Neuronal stem cell (in vitro differentiated cells): ENCODE measurements around the gene ZDHHC13. TPM values are rescaled to one million over a fixed set of nuclear protein-coding genes. Genes with fewer than 3 reads are reported as not detected.

Experiments used
- DNase-seq: peaks from one replicate; pipeline ENCODE4 v3.0.0-alpha.2; 2013; ENCODE audit warnings: low spot score
- H2AFZ ChIP-seq: one replicate; pipeline ENCODE4 v1.6.1; 2013; ENCODE audit warnings: mild to moderate bottlenecking, low read length, inconsistent platforms
- H2AK5ac ChIP-seq: 2 replicates; pipeline ENCODE4 v1.6.1; 2013; ENCODE audit warnings: low read depth, mild to moderate bottlenecking, inconsistent platforms, low read length, moderate library complexity, mixed read lengths
- H2BK120ac ChIP-seq: 2 replicates; pipeline ENCODE4 v1.6.1; 2013; ENCODE audit warnings: low read depth, mild to moderate bottlenecking, inconsistent platforms, low read length, moderate library complexity, mixed read lengths
- H2BK12ac ChIP-seq: one replicate; pipeline ENCODE4 v1.6.1; 2013; ENCODE audit warnings: low read length, inconsistent platforms
- H2BK15ac ChIP-seq: 2 replicates; pipeline ENCODE4 v1.6.1; 2013; ENCODE audit warnings: mild to moderate bottlenecking, low read length, inconsistent platforms, mixed read lengths
- H2BK5ac ChIP-seq: one replicate; pipeline ENCODE4 v1.6.1; 2013; ENCODE audit warnings: inconsistent platforms, mild to moderate bottlenecking, low read length, moderate library complexity
- H3K14ac ChIP-seq: one replicate; pipeline ENCODE4 v1.6.1; 2013; ENCODE audit warnings: low read length, inconsistent platforms
- H3K18ac ChIP-seq: 2 replicates; pipeline ENCODE4 v1.6.1; 2013; ENCODE audit warnings: low read length, inconsistent platforms
- H3K23ac ChIP-seq: 2 replicates; pipeline ENCODE4 v1.6.1; 2013; ENCODE audit warnings: low read depth, mild to moderate bottlenecking, mixed read lengths, low read length, inconsistent platforms; ENCODE audit not compliant: poor library complexity
- H3K27ac ChIP-seq: replicated peaks from 3 replicates; pipeline ENCODE4 v1.5.1; 2013; ENCODE audit warnings: low read length, inconsistent platforms
- H3K27me3 ChIP-seq, 3 experiments: 2 replicates each; pipeline ENCODE4 v1.6.1; 2013; ENCODE audit warnings: low read length in 3 of 3, mild to moderate bottlenecking in 2 of 3, inconsistent platforms in 1 of 3, low read depth in 1 of 3, mixed read lengths in 1 of 3, moderate library complexity in 1 of 3; ENCODE audit not compliant: control insufficient read depth in 3 of 3, insufficient read depth in 3 of 3
- H3K36me3 ChIP-seq, 2 donors: replicated peaks in 1 of 2; 2 replicates each; pipeline ENCODE4 v1.6.1; 2013; ENCODE audit warnings: low read length in 2 of 2; ENCODE audit not compliant: control insufficient read depth in 2 of 2, insufficient read depth in 2 of 2
- H3K4ac ChIP-seq: 2 replicates; pipeline ENCODE4 v1.6.1; 2013; ENCODE audit warnings: inconsistent platforms, mild to moderate bottlenecking, low read length, moderate library complexity
- H3K4me1 ChIP-seq, 2 donors: 1 replicate in 1 of 2; 2 replicates in 1 of 2; pipeline ENCODE4 v1.6.1; 2013; ENCODE audit warnings: low read length in 2 of 2, low read depth in 1 of 2; ENCODE audit not compliant: control insufficient read depth in 2 of 2, insufficient read depth in 1 of 2
- H3K4me2 ChIP-seq: one replicate; pipeline ENCODE4 v1.6.1; 2013; ENCODE audit warnings: mild to moderate bottlenecking, low read length, inconsistent platforms; ENCODE audit not compliant: insufficient read depth, poor library complexity, severe bottlenecking
- H3K4me3 ChIP-seq, 2 donors: 2 replicates each; pipeline ENCODE4 v1.5.1; 2013; ENCODE audit warnings: low read length in 2 of 2, mild to moderate bottlenecking in 2 of 2, inconsistent platforms in 1 of 2, moderate library complexity in 1 of 2
- H3K79me1 ChIP-seq: one replicate; pipeline ENCODE4 v1.6.1; 2013; ENCODE audit warnings: low read depth, mild to moderate bottlenecking, inconsistent platforms, low read length, moderate library complexity
- H3K9ac ChIP-seq: one replicate; pipeline ENCODE4 v1.6.1; 2013; ENCODE audit warnings: mild to moderate bottlenecking, low read depth, low read length, inconsistent platforms; ENCODE audit not compliant: poor library complexity
- H3K9me3 ChIP-seq, 2 donors: replicated peaks in 1 of 2; 2 replicates each; pipeline versions ENCODE3 to v1.6.1; 2013; ENCODE audit warnings: low read length in 2 of 2, mild to moderate bottlenecking in 2 of 2, inconsistent platforms in 1 of 2, low read depth in 1 of 2, mixed read lengths in 1 of 2, moderate library complexity in 1 of 2; ENCODE audit not compliant: control insufficient read depth in 2 of 2, insufficient read depth in 1 of 2
- H4K8ac ChIP-seq: one replicate; pipeline ENCODE4 v1.6.1; 2013; ENCODE audit warnings: low read depth, mild to moderate bottlenecking, inconsistent platforms, low read length, moderate library complexity
- H4K91ac ChIP-seq: one replicate; pipeline ENCODE4 v1.6.1; 2013; ENCODE audit warnings: low read length, low read depth, mild to moderate bottlenecking, inconsistent platforms; ENCODE audit not compliant: poor library complexity
- WGBS, 2 donors: extraction: QIAGEN DNeasy Blood & Tissue Kit; methylation state at CpG; one replicate each; pipeline ENCODE4 v1.1.7; 2013; ENCODE audit warnings: missing lambda C conversion rate in 2 of 2, mixed read lengths in 1 of 2; ENCODE audit not compliant: insufficient read length in 2 of 2, insufficient replicate concordance in 1 of 2; ENCODE audit errors: extremely low coverage in 2 of 2; 5-methylcytosine and 5-hydroxymethylcytosine counted together
- polyA plus RNA-seq, 2 experiments: library from polyadenylated mRNA; stranded (reverse); fragments of 200-250 nt; gene quantifications; one replicate each; pipeline ENCODE4 v1.2.3, GENCODE V29; 2013

Gene ZDHHC13
- 10.5 TPM for polyA plus RNA-seq (2013, experiment 1 of 2)
- 10.3 TPM for polyA plus RNA-seq (2013, experiment 2 of 2)

DNA sequence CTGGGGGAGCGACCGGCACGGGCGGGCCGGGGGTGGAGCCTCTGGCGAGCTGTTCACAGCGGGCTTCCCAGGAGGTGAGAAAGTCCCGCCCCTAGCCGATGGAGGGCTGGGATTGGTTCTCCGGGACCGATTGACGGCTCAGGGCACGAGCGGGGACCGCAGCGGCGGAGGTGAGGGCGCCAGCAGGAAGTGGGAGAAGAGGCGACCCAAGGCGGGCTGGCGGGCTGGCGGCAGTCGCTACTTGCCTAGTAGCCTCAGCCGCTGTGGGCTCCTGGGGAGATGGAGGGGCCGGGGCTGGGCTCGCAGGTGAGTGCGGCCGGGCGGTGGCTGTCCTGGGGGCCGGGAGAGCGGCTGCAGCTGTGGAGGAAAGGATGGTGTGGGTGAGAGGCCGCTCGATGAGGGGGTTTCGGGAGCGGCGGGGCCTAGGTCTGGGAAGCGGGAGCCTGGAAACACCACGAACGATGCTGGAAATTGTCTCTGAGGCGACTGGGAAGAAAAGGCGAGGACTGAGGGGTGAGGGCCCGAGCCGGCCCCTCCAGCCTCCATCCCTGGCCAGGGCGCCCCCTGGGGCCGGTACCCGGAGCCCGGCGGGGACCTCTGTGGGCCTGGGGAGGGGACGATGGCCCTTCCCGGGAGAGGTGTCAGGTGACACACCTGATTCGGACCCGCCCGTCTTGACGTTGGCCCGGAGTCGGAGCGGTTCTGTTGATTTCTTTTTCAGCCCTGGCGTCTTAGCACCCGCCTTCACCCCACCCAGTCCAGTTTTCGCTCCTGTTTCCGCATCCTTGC, at the start of gene ZDHHC13:
ZDHHC13 (plus strand) TSS at position 198 of the 789 bp plus-strand sequence; CDS start at position 280, 82 bp downstream.
- peak; percentile 87 for DNase-seq
- Histone ChIP-seq H3K4me2 (peak within 1 kb of the TSS; percentile 74), H2BK15ac (no peak within 1 kb of the TSS), H3K9ac (peak within 1 kb of the TSS; percentile 92), H3K4me3 (peak within 1 kb of the TSS; percentile 77 to 92), H3K27ac (peak within 1 kb of the TSS; percentile 74), H2BK5ac (peak within 1 kb of the TSS; percentile 50), H3K23ac (peak within 1 kb of the TSS; percentile 89), H3K27me3 (peaks cover 0 to 27% (median 0%) of the 10 kb centered on the region in 3 experiments), H3K14ac (peak within 1 kb of the TSS; percentile 85), H2AFZ (peak within 1 kb of the TSS; percentile 99), H3K79me1 (no peaks in the 10 kb centered on the region), H3K4ac (no peak within 1 kb of the TSS), H3K9me3 (no peaks in the 10 kb centered on the region), H3K18ac (peak within 1 kb of the TSS; percentile 97), H2BK12ac (no peak within 1 kb of the TSS), H4K91ac (peak within 1 kb of the TSS; percentile 6), H3K36me3 (peaks cover 4 to 9% of the 10 kb centered on the region in 2 donors), H2AK5ac (peak within 1 kb of the TSS; percentile 82), H3K4me1 (peaks cover 1 to 2% of the 10 kb centered on the region in 2 donors), H4K8ac (no peak within 1 kb of the TSS), H2BK120ac (peak within 1 kb of the TSS; percentile 61)
- WGBS, 2 donors: no CpG with 5 or more reads among the region's 61 CpGs

DNA sequence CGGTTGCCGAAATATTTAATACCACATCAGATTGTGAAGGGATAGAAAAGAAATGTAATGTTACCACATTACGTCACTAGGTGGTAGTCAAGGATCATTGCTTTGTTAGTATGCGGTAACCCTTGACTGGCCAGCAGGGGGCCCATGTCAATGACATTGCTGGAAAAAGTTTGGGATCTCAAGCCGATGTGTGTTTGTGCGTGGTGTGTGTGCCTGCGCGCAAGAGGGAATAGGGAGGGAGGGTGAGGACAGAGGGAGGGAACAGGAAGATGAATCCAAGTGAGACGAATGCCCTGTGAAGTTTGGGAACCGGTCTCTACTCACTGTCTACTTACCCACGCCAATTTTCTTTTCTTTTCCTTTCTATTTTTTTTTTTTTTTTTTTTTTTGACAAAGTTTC, 45.7 kb upstream of the ZDHHC13 start:
- H3K27me3 ChIP-seq: peaks cover 0 to 40% (median 0%) of the 10 kb centered on the region in 3 experiments
- H3K14ac ChIP-seq: no peak overlapping the region
- H3K4me2 ChIP-seq: no peak overlapping the region
- H3K4ac ChIP-seq: no peak overlapping the region
- H3K18ac ChIP-seq: no peak overlapping the region
- H2BK12ac ChIP-seq: no peak overlapping the region
- H3K27ac ChIP-seq: no peak overlapping the region
- no peak overlapping the region for H2BK15ac ChIP-seq
- no peak overlapping the region for H2BK5ac ChIP-seq
- H3K4me3 ChIP-seq: no peak overlapping the region
- no peak overlapping the region for H3K9ac ChIP-seq
- no peaks in the 10 kb centered on the region for H3K79me1 ChIP-seq
- DNase-seq: peak; percentile 61
- H3K9me3 ChIP-seq: no peaks in the 10 kb centered on the region
- no peak overlapping the region for H3K23ac ChIP-seq
- H2AK5ac ChIP-seq: no peak overlapping the region
- H3K36me3 ChIP-seq: no peaks in the 10 kb centered on the region
- H4K8ac ChIP-seq: no peak overlapping the region
- H3K4me1 ChIP-seq: no peaks in the 10 kb centered on the region
- no peak overlapping the region for H2AFZ ChIP-seq
- no peak overlapping the region for H4K91ac ChIP-seq
- WGBS, 2 donors: no CpG with 5 or more reads among the region's 11 CpGs
- no peak overlapping the region for H2BK120ac ChIP-seq

DNA sequence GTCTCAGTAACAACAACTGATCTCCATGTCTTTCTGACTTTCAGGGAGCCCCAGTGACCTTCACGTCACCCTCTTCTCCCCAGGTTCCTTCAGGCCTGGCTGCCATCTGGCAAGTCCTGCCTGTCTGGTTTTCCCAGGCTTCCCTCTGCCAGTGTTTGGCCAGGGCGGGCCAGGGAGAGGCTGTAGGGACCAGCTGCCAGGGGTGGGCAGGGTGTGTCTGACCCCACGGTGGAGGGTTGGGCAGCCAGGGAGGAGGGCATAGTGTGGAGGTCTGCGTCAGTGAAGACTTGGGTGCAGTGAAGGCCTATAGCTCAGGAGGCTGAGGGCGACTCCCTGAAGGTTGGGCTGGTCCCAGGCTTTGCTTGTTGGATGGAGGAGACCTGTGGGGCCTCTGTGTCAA, 44.5 kb upstream of the ZDHHC13 start:
- DNase-seq: no peak
- Histone ChIP-seq H3K36me3 (no peaks in the 10 kb centered on the region), H2AK5ac (peak overlapping the region; percentile 27), H2BK120ac (no peak overlapping the region), H3K14ac (peak overlapping the region; percentile 76), H4K91ac (no peak overlapping the region), H3K4me3 (no peak overlapping the region), H3K18ac (peak overlapping the region; percentile 54), H3K4me1 (no peaks in the 10 kb centered on the region), H2BK12ac (no peak overlapping the region), H3K23ac (peak overlapping the region; percentile 90), H3K9me3 (no peaks in the 10 kb centered on the region), H3K27ac (no peak overlapping the region), H2AFZ (no peak overlapping the region), H3K27me3 (peaks cover 0 to 50% (median 0%) of the 10 kb centered on the region in 3 experiments), H3K4me2 (no peak overlapping the region), H3K4ac (no peak overlapping the region), H2BK5ac (no peak overlapping the region), H3K9ac (no peak overlapping the region), H3K79me1 (no peaks in the 10 kb centered on the region), H2BK15ac (no peak overlapping the region), H4K8ac (no peak overlapping the region)
- WGBS, 2 donors: no CpG with 5 or more reads among the region's 5 CpGs
